HG03521 (cell line): ENCODE measurements around the gene HIVEP3.

Experiments
- ATAC-seq: cut with Tn5 transposase; IDR thresholded peaks from one replicate; pipeline ENCODE4 v1.9.1; 2021; ENCODE audit warnings: mild to moderate bottlenecking, moderate library complexity; ENCODE audit not compliant: unreplicated experiment

Gene HIVEP3

DNA sequence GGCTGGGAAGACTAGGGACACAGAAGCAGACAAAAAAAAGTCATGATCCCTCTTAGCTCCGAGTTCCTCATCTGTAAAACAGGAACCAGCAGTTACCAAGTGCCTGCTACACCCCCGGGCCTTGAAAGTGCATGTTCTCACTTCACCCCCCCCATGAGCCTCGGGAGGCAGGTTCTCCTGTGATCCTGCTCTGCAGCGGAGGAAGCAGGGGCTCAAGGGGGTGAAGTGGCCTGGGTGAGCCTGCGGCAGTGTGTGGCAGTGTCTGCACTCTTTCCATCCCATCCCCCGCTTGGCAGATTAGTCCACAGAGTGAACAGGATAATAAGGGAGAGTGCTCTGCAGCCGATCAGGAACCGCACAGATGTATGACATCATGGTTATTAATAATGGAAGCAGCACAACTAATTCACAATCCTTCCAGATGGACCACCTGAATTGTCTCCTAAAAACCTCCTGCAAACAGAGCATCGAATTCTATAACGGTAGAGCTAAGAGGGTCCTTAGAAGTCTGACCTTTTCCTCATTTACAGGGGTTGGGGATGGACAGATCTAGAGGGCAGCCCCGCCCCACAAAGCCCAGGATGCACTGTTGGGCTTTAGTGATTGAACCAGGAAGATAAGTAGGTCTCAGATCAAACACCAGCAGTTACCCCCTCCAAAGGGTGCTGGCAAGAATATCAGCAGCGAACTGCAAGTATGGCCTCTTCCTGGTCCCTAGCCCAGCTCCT lies 260.1 kb downstream of the HIVEP3 start:
- ATAC-seq, result no peak

GRCh38 chr1:41657679-41658295 lies 260.9 kb downstream of the HIVEP3 start:
- ATAC-seq, result no peak

DNA sequence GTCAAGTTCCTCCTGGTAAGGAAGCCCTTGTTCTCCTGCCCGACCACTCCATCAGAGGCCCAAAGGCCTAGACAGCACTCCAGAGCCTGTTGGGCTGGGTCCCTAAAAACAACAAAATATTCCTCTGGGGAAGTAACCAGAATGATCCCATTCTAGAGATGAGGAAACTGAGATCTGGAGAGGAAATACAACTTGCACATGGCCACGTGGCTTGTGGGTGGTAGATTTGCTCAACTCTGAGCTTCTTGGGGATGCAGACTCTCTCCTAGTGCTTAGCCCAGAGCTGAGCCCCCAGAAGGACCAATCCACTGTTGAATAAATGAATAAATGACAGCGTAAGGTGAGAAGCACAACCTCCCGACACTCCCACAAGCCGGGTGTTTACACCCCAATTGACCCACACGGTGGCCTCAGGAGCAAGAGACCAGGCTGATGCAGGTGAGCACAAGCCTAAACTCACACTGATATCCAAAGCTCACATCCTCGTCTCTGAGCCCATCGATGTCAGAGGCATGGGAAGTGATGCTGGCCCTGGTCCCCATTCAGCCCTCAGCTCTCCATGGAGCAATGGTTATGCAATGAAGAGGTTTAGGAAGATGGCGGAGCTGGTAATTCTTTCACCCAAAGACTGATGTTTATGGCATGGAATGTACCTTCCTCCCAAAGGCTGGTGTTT lies 261.8 kb downstream of the HIVEP3 start:
- no peak for ATAC-seq

DNA sequence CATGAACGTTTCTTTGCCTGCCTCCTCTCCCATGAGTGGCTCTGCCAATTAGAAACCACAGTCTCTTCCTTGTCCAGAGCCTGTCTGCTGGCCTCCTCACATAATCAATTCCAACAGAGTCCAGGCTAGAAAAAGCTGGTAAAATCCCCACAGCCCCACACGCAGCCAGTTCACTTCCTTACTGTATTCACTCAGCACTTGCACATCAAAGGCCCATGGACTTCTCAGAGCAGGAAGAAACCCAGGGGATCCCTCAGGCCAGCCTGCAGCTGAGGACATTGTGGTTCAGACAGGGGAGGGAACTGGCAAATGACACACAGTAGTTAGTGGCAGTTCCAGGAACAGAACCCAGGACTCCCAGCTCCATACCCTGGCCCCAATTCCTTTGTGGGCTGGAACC lies 262.7 kb downstream of the HIVEP3 start:
- no peak for ATAC-seq

DNA sequence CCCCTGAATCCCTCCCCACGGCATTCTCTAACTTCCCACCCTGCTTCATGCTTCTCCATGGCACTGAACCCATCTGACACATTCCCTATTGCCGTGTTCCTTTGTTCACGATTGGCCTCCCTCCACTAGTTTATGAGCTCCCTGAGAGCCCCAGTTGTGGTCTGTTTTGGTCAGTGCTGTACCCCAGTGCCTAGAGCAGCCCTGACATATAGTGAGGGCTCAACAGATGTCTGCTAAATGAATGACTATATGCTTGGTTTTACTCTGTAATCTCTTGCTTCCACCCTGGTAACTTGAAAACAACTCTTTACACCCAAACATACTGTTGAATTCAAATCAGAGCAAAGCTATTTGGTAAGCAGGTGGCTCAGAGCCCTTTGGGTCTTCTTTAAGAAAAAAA lies 263.1 kb downstream of the HIVEP3 start:
- ATAC-seq, result no peak

- no peak for ATAC-seq
Observed at GRCh38 chr1:41653574-41653973, 265.1 kb downstream of the HIVEP3 start.

DNA sequence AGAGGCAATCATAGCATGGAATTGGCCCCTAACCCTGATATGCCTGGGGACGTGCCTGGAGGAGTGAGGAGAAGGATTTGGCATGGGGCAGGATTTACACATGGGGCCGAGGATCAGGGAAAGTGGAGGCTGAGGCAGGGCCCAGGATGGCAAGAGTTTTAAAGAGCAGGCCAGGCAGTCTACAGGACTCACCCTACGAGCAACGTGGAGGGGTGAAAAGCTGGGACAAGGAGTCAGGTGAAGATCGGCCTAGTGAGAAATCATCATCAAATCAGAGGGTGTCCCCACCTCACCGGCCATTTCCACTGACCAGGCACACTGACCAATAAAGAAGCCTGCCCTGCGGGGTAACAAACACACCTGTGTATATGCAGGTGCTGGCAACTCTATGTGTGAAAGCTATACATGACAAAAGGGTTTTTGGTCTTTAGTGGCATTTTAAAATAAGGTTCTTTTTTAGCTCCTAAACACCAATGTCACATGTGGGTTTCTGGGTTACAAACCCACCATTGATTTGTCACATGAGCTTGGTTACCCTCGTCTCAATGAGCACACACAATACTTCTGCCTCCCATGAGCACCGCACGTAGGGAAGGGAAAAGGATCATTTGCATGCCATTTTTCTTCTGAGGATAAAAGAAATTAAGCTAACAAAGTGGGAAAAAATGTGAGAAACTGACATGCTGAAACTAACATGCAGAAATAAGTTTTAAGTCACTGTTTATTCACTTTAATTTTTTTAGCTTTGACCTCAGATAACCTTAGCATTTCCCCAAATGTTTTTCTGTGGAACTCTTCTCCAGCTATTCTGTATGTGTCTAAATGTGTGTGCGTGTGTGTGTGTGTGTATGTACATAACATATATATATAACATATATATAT lies 266.1 kb downstream of the HIVEP3 start:
- ATAC-seq, result no peak

DNA sequence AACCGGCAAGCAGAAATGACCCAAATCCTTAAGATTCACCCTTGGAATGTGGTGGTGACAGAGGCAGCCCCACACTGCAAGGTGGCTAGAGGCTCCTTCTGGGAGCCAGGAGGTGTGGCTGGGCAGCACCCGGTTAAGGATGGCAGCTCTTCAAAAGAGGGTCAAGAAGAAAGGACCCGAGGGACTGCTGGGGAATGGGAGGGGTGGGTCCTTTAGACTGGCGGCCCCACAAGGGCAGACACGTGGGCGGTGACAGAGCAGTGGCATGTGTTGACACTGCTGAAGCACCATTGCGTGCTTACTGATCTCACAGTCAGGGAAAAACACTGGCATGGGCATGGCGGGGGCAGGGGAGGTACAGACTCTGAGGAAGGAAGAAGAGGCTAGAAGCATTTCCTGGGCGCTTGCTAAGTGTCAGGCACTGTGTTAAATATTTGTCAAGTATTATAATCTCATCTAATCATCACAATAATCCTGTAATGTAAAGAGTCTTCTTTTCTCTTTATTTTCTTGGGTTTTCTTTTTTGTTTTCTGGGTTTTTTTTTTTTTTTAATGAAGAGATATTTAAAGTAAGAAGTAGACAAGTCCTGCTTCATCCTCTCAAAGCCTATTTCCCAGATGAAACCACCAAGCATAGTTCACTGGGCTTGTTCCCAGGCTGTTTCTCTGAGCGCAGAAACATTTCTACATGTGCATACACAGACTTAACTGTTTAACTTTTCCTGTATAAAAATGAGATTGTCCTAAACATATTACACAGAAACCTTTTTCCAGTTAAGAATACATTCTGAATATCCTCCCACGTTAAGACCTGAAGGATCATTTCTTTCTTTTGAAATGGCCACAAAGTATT lies 268.5 kb downstream of the HIVEP3 start:
- ATAC-seq, result no peak

GRCh38 chr1:41649396-41650027 lies 269.2 kb downstream of the HIVEP3 start:
- ATAC-seq, result no peak

GRCh38 chr1:41648844-41649243 lies 269.9 kb downstream of the HIVEP3 start:
- ATAC-seq, result no peak

DNA sequence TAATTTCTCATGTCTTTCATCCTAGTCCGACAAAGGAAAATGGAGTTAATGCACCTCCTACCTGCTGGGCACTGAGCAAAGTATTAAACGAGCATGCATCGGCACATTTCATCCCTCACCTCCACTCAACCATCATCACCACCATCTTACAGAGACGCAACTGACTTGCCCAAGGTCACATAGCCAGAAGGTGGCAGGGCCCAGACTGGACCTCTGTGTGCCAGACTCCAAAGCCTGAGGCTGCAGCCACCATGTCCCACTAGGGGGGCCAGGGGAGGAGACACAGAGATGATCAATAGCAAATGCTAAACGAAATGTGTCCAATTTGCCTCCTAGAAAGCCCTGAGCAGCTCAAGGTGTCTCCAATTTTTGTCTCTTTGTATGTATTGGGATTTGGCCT lies 270.5 kb downstream of the HIVEP3 start:
- ATAC-seq, result no peak

- ATAC-seq, result no peak
Observed at GRCh38 chr1:41647221-41648135, 271.2 kb downstream of the HIVEP3 start.

DNA sequence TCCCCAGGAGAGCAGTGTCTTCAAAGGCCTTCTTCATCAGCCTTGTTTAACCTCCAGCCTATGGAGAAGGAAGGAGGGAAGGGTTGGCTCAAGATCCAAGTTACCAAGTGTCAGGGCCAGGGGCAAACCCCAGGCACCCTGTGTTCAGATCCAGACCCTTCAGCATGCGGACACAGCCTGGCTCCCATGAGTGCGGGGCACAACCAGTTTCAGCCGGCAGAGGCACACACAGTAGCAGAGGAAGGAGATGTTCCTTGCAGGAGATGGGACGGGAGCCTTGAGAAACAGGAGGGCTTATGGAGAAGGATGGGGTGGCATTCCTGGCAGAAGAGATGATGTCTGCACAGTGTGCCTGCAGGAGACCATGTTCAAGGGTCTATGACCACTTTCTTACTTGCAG lies 272.5 kb downstream of the HIVEP3 start:
- ATAC-seq, result no peak

GRCh38 chr1:41645062-41645461 lies 273.7 kb downstream of the HIVEP3 start:
- ATAC-seq, result no peak

DNA sequence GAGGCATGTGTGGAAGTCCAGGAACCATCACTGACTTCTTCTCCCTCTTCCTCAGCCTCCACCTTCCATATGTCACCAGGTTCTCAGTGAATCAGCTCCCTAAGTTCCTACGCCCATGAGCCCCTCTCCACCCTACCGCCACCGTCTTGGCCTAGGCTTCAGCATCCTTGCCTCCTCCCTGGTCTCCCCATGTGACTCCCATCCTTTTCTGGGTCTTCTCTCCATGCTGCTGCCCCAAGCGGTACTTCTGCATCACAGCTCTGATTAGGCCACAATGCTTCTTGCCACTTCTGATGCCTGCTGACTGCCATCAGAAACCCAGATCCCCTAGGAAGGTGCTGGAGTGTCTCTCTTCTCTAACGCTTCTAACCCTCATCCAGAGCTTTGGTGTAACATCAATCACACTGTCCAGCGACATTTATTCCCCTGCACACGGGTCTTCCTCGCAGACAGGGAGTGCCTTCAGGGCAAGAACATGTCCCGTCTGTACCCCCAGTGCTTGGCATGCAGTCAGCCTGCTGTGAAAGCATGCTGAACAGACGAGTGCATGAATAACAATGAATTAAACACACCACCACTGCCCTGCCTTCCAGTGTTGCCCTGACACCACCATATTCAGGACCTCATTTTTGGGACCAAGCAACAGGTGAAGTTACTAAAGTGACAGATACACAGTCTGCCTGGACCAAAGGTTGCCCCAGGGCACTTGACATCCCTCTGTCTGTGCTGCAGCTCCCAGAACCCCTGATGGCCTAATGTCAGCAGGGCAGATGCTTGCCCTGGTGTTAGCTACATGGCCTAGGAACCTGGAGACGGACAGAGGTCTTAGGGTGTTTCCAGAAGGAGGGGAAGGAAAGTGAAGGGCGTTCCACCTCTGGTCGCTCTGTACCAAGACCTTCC lies 275.6 kb downstream of the HIVEP3 start:
- ATAC-seq, result no peak

GRCh38 chr1:41641941-41642527 lies 276.7 kb downstream of the HIVEP3 start:
- no peak for ATAC-seq

DNA sequence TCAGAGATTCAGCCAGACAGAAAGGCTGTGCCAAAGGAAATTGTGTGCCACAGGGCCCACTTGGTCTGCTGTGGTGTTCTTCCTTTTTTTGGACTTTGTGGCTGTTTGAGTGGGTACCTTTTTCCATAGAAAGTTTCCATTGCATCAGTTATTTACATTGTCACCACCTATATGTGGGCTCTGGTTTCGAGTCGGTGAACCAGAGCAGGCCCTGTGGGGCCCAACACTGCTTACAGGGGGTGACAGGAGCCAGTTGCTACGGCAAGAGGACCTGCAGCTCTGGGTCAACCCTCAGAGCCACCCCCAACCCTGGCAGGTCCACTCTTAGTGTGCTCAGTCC lies 277.3 kb downstream of the HIVEP3 start:
- no peak for ATAC-seq
